ENCODE results near the gene ANKRD60.

GRCh38 chr20:58268936-58269619, 40.6 kb upstream of the ANKRD60 start:
- no peak for TF ChIP-seq CTCF (IDR thresholded peaks at IDR 0.05; ENCODE audit: poor library complexity)
- no peak for TF ChIP-seq EZH2phosphoT487 (IDR thresholded peaks at IDR 0.05; ENCODE audit: low read depth, severe bottlenecking, unreplicated experiment)
